ENCODE data around the gene SLC1A5.

DNA sequence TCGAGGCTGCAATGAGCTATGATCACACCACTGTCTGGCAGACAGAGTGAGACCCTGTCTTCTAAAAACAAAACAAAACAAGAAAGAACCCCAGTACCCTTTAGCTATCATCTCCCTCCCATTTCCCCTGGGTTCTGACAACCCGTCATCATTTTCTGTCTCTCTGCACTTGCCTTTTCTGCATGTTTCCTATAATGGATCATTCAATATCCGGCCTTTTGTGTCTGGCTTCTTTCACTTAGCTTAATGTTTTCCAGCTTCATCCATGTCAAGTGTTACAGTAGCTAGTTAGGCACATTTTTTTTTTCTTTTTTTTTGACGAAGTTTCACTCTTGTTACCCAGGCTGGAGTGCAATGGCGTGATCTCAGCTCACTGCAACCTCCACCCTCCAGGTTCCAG lies 45.7 kb upstream of the SLC1A5 start:
- TF ChIP-seq CTCF (IDR thresholded peaks at IDR 0.05; ENCODE audit: borderline replicate concordance, extremely low read depth, low read length, poor library complexity, severe bottlenecking) (no peak), EZH2 (IDR thresholded peaks at IDR 0.05; ENCODE audit: borderline replicate concordance, low read depth, low read length, severe bottlenecking) (no peak)

Data from DND-41 (cell line).